Effector memory CD4-positive, alpha-beta T cell (primary cell): ENCODE data around the gene PTPRN2.

Experiments used
- DNase-seq, 3 donors: peaks; one replicate each; pipeline ENCODE4 v3.0.0-alpha.2; 2020
- H3K27ac ChIP-seq: 2 replicates; pipeline ENCODE4 v1.7.0; 2013; ENCODE audit warnings: mild to moderate bottlenecking, low read length, moderate library complexity; ENCODE audit not compliant: insufficient read depth, poor library complexity, severe bottlenecking
- H3K27me3 ChIP-seq: replicated peaks from 2 replicates; pipeline ENCODE4 v1.7.0; 2013; ENCODE audit warnings: mild to moderate bottlenecking, low read length; ENCODE audit not compliant: insufficient read depth, control insufficient read depth, poor library complexity, severe bottlenecking
- H3K36me3 ChIP-seq: 2 replicates; pipeline ENCODE4 v1.7.0; 2013; ENCODE audit warnings: mild to moderate bottlenecking, low read length, moderate library complexity; ENCODE audit not compliant: control insufficient read depth, insufficient read depth
- H3K4me1 ChIP-seq: 2 replicates; pipeline ENCODE4 v1.7.0; 2013; ENCODE audit warnings: low read length, mild to moderate bottlenecking; ENCODE audit not compliant: control insufficient read depth, insufficient read depth, poor library complexity, severe bottlenecking
- H3K4me3 ChIP-seq: 2 replicates; pipeline ENCODE4 v1.7.0; 2013; ENCODE audit warnings: low read length, low read depth, mild to moderate bottlenecking; ENCODE audit not compliant: insufficient read depth, poor library complexity, severe bottlenecking
- H3K9me3 ChIP-seq: 2 replicates; pipeline ENCODE4 v1.7.0; 2013; ENCODE audit warnings: mild to moderate bottlenecking, low read length, moderate library complexity; ENCODE audit not compliant: control insufficient read depth

PTPRN2 gene

DNA sequence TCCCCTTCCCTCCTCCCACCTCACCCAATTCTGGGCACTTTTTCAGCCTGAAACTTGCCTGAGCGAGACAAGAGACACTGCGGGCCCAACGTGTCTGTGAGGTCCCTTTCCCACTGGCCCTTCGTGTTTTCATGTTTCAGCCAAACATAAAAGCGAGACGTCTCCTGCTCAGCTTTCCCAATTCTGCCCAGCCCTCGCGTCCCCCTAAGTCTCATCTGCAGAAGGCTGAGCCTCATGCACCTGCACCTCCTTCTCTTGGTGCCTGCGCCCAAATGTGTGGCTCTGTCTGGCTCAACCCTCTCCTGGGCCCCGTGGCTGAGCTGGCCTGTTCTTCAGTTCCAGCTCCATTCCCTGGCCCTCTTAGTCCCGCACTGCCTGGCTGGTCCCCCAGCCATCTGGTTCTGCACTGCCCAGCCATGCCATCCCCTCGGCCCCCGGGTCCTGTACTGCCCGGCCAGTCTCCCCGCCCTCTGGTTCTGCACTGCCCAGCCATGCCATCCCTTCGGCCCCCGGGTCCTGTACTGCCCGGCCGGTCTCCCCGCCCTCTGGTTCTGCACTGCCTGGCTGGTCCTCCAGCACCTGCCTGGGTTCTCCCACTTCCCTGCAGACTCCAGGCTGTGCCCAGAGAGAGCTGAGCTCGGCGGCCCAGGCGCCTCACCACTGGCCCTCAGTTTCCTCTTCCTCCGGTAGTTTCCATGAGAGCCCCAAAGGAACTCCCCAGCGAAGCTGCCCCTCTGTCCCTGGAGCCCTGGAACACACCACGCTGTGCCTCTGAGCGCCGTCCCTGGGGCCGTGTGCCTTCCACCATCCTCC lies 1026.7 kb downstream of the PTPRN2 start:
- no peak for DNase-seq
- no peaks in the 10 kb centered on the region for H3K4me1 ChIP-seq
- no peaks in the 10 kb centered on the region for H3K36me3 ChIP-seq
- no peak overlapping the region for H3K27ac ChIP-seq
- no peaks in the 10 kb centered on the region for H3K27me3 ChIP-seq
- H3K4me3 ChIP-seq: no peak overlapping the region
- no peaks in the 10 kb centered on the region for H3K9me3 ChIP-seq

DNA sequence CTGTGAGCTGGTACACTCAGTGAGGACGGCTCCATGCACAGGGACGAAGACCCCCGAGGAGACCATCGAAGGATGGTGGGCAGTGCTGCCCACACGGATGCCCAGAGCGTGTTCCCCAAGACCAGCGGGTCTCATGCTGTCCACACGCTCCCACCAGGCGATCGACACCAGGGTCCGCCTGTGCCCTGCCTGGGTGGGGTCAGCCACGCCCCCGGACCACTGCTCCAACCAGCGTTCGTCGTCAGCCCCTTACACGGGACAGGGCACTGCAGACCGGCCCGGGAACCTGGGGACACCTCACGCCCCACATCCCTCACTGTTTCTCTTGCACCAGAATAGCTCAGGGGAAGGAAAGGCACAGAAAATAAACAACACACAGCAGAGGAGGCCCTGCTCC lies 1027.4 kb downstream of the PTPRN2 start:
- H3K9me3 ChIP-seq: no peaks in the 10 kb centered on the region
- H3K4me1 ChIP-seq: no peaks in the 10 kb centered on the region
- H3K36me3 ChIP-seq: no peaks in the 10 kb centered on the region
- H3K27ac ChIP-seq: no peak overlapping the region
- no peak overlapping the region for H3K4me3 ChIP-seq
- no peak for DNase-seq
- no peaks in the 10 kb centered on the region for H3K27me3 ChIP-seq

DNA sequence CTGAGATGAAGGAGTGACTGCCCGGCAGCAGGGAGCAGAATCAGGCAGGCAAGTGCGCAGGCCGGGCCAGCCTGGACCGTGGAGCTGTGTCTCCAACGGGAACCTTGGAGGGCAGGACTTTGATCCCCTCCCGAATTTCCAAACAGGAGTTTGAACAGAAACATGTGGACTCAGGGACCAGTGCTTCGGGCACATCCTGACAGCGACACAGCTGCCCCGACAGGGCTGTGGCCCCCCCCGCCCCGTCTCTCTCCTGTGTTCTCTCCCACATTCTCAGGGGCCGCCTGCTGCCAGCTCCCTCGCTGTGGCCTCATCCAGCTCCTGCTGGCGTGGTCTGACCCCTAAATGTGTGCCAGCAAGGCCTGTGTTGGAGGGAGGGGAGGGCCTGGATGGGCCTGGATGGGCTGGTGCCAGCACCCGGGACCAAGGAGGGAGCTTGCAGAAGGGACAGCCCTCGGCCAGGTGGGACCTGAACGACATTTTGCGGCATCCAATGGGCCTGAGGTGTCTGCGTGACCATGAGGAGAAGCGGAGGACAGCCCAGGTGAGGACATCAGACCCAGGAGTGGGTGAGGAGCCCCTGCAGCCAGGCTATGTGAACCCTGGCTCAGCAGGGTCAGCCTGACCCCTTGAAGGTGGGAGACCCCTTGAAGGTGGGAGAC lies 1027.9 kb downstream of the PTPRN2 start:
- DNase-seq: no peak
- H3K4me1 ChIP-seq: no peaks in the 10 kb centered on the region
- no peaks in the 10 kb centered on the region for H3K36me3 ChIP-seq
- no peak overlapping the region for H3K27ac ChIP-seq
- H3K9me3 ChIP-seq: no peaks in the 10 kb centered on the region
- no peak overlapping the region for H3K4me3 ChIP-seq
- H3K27me3 ChIP-seq: no peaks in the 10 kb centered on the region

DNA sequence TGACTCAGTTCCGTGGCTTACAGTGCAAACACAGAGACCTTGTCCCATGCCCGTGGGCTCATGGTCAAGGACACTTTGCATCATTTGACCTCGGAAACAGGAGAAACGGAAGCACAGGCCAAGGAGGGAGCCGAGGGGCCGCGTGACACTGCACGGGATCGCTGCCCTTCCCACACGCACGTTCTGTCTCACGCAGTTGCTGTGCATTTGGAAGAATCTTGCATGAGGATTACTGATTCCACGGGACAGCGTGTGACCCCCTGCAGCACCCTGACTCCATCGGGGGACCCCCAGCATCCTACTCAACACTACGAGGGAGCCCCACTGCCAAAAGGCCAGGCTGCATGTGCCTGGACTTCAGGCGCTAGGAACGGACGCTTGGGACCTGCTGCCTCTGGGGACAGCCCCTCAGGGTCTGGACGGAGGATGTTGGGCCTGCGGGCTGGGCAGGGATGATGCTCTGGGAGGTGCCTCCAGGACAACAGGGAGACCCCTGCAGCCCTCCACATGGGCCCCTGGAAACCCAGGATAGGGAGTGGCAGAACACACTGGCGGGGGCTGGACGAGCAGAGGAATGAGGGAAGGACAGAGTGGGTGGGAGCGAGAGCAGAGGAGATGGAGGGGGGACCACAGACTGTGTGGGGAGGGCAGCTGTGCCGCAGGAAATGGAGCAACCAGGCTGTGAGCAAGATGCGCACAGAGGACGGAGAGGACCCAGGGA lies 1028.6 kb downstream of the PTPRN2 start:
- no peaks in the 10 kb centered on the region for H3K4me1 ChIP-seq
- H3K9me3 ChIP-seq: no peaks in the 10 kb centered on the region

DNA sequence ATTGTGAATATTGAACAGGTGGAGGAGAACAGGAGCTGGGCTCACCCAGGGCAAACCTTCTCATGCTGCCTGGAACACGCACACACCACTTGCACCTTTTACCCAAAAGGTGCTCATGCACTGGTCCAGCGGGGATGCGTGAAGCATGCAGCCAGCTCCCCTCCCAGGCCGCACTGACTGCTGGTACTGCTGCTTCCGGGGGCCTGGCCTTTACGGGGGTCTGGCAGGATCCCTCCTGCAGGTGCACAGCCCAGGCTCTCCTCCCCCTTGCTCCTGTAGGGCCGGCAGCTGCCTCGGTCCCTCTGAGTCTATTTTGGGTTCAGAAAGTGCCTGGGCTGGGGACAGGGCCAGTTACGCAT lies 1029.1 kb downstream of the PTPRN2 start:
- DNase-seq: no peak
- H3K9me3 ChIP-seq: no peaks in the 10 kb centered on the region
- no peaks in the 10 kb centered on the region for H3K27me3 ChIP-seq
- no peaks in the 10 kb centered on the region for H3K36me3 ChIP-seq
- H3K4me1 ChIP-seq: no peaks in the 10 kb centered on the region
- H3K4me3 ChIP-seq: no peak overlapping the region
- H3K27ac ChIP-seq: no peak overlapping the region

More for the DNA sequence above, 1028.6 kb downstream of the PTPRN2 start:
- Histone ChIP-seq H3K36me3 (no peaks in the 10 kb centered on the region), H3K27me3 (no peaks in the 10 kb centered on the region), H3K4me3 (no peak overlapping the region), H3K27ac (no peak overlapping the region)
- no peak for DNase-seq

DNA sequence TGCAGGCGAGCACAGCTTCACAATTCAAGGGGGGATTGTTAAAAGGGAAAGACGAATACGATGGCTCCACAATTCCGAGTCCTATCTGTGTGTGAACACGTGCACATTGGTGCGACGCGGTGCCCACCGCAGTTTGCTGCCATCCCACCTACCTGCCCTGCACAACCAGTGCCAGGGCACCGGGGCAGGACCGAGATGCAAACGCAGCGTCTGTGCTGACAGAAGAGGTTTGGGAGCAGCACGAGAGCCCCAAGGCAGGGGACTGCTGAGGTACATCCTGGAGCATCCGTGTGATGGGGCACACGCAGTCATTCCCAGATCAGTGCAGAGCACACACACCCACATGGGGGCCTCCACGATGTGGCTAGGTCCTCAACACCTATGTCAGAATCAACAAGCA lies 1029.6 kb downstream of the PTPRN2 start:
- Histone ChIP-seq H3K4me3 (no peak overlapping the region), H3K9me3 (no peaks in the 10 kb centered on the region), H3K36me3 (no peaks in the 10 kb centered on the region), H3K4me1 (no peaks in the 10 kb centered on the region), H3K27me3 (no peaks in the 10 kb centered on the region), H3K27ac (no peak overlapping the region)
- no peak for DNase-seq

DNA sequence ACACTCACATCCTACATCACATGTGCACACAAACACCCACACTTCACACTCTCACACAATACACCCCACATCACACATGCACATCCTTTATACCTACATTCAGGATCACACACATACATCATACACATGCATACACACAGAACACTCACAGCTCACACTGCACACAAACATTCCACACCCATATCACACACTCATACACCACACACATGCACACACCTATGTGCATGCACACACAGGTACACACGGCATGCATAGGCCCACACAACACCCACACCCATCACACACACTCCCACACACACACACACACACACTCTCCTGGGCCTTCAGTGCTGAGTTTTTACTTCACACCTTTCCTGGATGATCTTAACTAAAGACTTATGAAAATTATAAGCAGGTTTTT lies 1030.4 kb downstream of the PTPRN2 start:
- no peaks in the 10 kb centered on the region for H3K27me3 ChIP-seq
- no peaks in the 10 kb centered on the region for H3K4me1 ChIP-seq
- no peaks in the 10 kb centered on the region for H3K9me3 ChIP-seq
- no peak for DNase-seq
- no peaks in the 10 kb centered on the region for H3K36me3 ChIP-seq
- H3K27ac ChIP-seq: no peak overlapping the region
- no peak overlapping the region for H3K4me3 ChIP-seq

DNA sequence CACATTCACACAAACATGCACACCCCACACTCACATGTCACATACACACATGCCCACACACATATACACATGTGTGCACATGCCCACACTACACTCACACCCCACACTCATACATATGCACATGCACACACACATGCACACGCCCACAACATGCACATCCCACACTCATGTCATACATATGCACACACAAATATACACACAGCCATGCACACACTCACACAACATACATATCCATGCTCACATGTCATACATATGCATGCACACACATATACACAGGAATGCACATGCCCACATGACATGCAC lies 1031.0 kb downstream of the PTPRN2 start:
- Histone ChIP-seq H3K36me3 (no peaks in the 10 kb centered on the region), H3K4me1 (no peaks in the 10 kb centered on the region), H3K4me3 (no peak overlapping the region), H3K27ac (no peak overlapping the region), H3K27me3 (no peaks in the 10 kb centered on the region), H3K9me3 (no peaks in the 10 kb centered on the region)
- no peak for DNase-seq

DNA sequence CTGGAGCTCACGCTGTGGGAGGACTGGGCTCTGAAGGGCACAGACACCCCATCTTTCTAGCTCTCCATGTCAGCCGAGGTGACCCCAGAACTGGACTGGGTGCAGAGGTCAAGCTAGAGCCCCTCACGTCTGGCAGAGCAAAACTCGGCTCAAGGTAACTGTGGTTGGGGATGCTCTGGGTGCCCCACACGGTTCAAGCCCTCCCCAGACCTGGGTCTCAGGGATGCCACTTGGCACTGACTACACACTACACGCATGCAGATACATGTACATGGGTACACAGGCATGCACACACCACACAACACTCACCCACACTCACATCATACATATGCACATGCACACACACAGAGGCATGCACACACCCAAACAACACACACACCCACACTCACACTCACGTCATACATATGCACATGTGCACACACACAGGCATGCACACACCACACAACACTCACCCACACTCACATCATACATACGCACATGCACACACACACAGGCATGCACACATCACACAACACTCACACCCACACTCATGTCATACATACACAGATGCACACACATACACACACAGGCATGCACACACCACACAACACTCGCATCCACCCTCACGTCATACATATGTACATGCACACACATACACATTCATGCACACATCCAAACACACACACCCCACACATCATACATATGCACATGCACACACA lies 1031.5 kb downstream of the PTPRN2 start:
- Histone ChIP-seq H3K27ac (no peak overlapping the region), H3K9me3 (no peaks in the 10 kb centered on the region), H3K4me1 (no peaks in the 10 kb centered on the region), H3K4me3 (no peak overlapping the region), H3K27me3 (no peaks in the 10 kb centered on the region), H3K36me3 (no peaks in the 10 kb centered on the region)
- no peak for DNase-seq

DNA sequence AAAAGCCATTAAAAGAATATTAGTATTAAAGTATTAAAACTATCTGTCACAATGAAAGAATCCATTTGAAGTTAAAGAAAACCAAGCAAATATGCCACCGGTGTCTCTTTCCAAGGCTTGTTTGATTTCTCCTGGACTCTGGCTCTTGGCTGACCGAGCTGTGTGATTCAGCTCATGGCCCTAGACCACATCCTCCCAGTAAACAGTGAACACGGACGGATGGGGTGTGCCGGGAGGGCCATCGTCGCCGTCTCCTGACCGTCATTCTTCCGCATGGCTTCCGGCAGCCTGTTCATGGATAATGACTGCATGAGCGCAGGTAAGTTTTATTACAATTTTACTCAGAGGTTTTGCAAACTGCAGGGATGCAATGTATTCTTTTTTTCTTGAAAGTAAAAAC lies 1032.3 kb downstream of the PTPRN2 start:
- no peaks in the 10 kb centered on the region for H3K36me3 ChIP-seq
- H3K9me3 ChIP-seq: no peaks in the 10 kb centered on the region
- no peak overlapping the region for H3K27ac ChIP-seq
- no peaks in the 10 kb centered on the region for H3K27me3 ChIP-seq
- DNase-seq: no peak
- H3K4me1 ChIP-seq: no peaks in the 10 kb centered on the region
- H3K4me3 ChIP-seq: no peak overlapping the region
